ENCODE results near the gene CEP63.

The CEP63 gene

GRCh38 chr3:134613006-134613520 is 127.2 kb downstream of the CEP63 start:
- Mint-ChIP-seq H3K27ac (no peak overlapping the region), H3K4me3 (no peak overlapping the region), H3K27me3 (peaks cover 8% of the 10 kb centered on the region), H3K4me1 (no peaks in the 10 kb centered on the region), H3K9me3 (no peaks in the 10 kb centered on the region)
- ATAC-seq, result no peak
- no peak for DNase-seq

- Mint-ChIP-seq H3K27me3 (no peaks in the 10 kb centered on the region), H3K4me1 (no peaks in the 10 kb centered on the region)
Observed at GRCh38 chr3:134614955-134615354, 129.1 kb downstream of the CEP63 start.

DNA sequence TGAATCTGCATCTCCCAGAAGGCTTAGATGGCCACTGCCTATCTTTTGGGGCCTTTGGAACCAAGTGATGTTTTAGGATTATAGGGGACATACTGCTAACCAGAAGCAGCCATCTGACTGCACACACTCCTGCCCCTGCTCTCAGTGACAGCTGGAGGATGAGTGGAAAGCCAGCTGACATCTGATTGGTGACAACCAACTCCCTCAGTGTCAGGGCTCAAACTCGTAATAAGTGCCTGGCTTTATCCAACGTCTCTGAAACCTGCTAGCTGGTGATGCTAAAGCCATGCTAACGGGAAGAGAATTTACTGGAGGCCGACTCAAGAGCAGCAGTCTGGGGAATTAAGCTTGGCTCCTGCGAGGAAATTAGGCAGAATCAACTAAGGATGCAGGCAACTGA is 129.9 kb downstream of the CEP63 start:
- ATAC-seq (no peak), DNase-seq (no peak)
- Mint-ChIP-seq H3K4me3 (no peak overlapping the region), H3K9me3 (no peaks in the 10 kb centered on the region), H3K27ac (no peak overlapping the region), H3K4me1 (no peaks in the 10 kb centered on the region), H3K27me3 (no peaks in the 10 kb centered on the region)

More at GRCh38 chr3:134614955-134615354, 129.1 kb downstream of the CEP63 start:
- no peak overlapping the region for H3K27ac Mint-ChIP-seq
- H3K4me3 Mint-ChIP-seq, result no peak overlapping the region
- ATAC-seq (no peak), DNase-seq (no peak)
- H3K9me3 Mint-ChIP-seq, result no peaks in the 10 kb centered on the region

DNA sequence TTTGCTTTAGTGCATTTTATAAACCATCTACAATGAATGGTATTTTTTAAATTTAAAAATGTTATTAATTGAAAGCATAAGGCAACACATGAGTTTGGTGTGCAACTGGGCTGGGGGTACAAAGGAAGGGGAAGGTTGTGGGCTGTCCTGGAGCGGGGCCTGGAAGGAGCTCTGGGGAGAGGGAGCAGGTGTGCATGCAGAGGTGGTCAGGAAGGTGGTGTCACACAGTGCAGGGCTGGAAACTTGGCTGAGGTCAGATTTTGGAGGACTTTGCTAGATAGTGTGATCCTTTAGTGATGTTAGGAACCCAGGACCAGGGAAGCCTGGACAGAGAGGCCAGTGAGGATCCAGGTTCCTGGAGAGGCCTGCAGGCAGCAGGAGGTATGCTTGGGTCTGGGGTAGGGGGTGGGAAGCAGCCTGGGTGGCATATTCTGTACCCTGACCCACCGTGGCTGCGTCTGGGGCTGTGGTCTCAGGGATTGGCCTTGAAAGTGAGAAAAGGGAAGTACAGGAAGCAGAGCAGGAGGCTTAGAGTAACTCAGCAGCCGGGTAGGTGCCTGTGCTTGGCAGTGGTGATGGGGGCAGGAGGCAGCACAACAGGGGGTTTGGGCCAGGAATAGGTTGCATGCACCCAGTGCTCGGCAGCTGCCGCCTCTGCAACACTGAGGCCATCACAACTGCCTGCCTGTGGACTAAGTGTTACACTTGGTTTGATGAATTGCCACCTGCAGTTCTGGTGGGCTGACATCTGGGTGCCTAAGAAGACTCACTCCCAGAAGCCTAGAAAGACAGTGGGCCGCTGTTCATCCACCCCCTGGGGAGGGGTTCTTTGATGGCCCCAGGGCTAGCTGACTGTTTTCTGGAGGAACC is 132.0 kb downstream of the CEP63 start:
- H3K4me1 Mint-ChIP-seq, result no peaks in the 10 kb centered on the region
- DNase-seq (no peak), ATAC-seq (peak; percentile 22)
- no peaks in the 10 kb centered on the region for H3K9me3 Mint-ChIP-seq
- H3K27me3 Mint-ChIP-seq, result no peaks in the 10 kb centered on the region
- no peak overlapping the region for H3K4me3 Mint-ChIP-seq
- H3K27ac Mint-ChIP-seq, result no peak overlapping the region

GRCh38 chr3:134618478-134619300 is 132.8 kb downstream of the CEP63 start:
- ATAC-seq, result no peak

DNA sequence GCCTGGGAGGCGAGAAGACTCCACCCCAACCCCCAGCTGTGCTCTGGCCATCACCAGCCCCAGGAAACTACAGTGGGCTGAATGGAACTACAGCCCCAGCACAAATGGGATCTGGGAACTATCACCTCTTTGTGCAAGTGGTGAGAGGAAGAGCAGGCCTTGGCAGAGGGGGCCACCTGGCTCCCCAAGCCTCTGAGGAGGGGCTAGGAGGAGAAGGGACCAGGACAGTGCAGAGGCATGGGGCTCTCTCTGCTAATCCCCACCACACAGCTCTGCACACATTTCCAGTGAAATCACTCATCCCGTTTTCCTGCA is 133.4 kb downstream of the CEP63 start:
- DNase-seq (no peak), ATAC-seq (no peak)
- Mint-ChIP-seq H3K4me1 (no peaks in the 10 kb centered on the region), H3K27me3 (no peaks in the 10 kb centered on the region), H3K9me3 (no peaks in the 10 kb centered on the region), H3K4me3 (no peak overlapping the region), H3K27ac (no peak overlapping the region)

More at GRCh38 chr3:134618478-134619300, 132.8 kb downstream of the CEP63 start:
- H3K4me1 Mint-ChIP-seq, result no peaks in the 10 kb centered on the region
- no peak overlapping the region for H3K4me3 Mint-ChIP-seq
- no peaks in the 10 kb centered on the region for H3K9me3 Mint-ChIP-seq
- DNase-seq, result no peak
- no peaks in the 10 kb centered on the region for H3K27me3 Mint-ChIP-seq
- peak overlapping the region in 1 of 2 donors; percentile 46 for H3K27ac Mint-ChIP-seq

DNA sequence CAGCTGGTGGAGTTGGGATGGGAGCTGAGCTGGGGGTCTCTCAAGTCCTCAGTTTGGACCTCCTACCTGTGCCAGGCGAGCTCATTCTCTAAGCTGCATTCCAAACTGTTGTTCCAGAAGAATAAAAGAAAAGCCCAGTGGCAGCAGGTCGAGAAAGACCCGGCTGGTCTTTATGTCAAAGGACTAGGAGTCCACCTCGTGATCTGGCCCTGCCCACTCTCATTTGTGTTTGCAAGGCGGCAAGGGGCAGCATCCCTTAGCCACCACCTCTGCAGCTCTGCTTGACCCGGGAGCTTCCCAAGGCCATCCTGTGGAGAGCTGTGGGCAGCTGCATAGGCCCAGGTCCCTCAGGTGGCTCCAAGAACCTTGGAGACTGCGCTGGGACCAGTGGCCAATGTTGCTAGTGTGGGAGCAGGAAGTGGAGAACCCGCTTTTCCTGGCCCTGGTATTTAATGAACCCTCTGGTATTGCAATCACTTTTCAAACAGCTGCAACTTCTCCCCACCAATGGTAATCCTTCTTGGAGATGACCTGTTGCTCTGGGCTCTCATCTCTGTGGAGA is 134.1 kb downstream of the CEP63 start:
- no peaks in the 10 kb centered on the region for H3K4me1 Mint-ChIP-seq
- no peaks in the 10 kb centered on the region for H3K9me3 Mint-ChIP-seq
- H3K4me3 Mint-ChIP-seq, result no peak overlapping the region
- DNase-seq (no peak), ATAC-seq (no peak)
- no peaks in the 10 kb centered on the region for H3K27me3 Mint-ChIP-seq
- no peak overlapping the region for H3K27ac Mint-ChIP-seq

DNA sequence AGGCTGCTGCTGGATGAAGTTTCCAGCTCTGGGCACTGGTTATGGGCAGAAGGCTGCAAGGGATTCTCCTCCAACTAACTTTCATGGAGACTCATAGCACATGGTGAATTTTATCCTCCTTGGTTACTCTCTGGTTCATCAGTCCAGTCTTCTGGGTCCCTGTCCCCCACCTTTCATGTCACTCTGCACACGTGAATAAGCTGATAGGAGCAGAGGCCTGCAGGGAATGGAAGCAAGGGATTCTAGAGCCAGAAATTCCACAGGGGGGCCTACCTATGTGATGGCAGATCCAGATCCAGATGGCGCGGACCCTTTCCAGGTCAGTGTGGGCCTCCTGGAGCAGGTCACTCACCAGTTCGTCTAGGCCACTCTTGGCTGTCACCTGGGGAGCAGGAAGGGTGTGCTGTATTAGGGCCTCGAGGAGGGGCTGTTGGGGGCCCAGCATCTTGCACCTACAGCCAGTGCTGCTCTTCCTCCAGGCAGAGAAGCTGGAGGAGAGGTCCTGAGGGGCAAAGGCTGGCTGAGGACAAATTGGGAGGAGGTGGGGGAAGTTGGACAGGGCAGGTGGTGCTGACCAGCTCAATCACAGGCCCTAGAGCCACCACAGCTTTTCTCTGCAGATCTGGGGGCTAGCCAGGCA is 134.7 kb downstream of the CEP63 start:
- Mint-ChIP-seq H3K4me3 (no peak overlapping the region), H3K9me3 (no peaks in the 10 kb centered on the region), H3K4me1 (no peaks in the 10 kb centered on the region), H3K27ac (no peak overlapping the region), H3K27me3 (no peaks in the 10 kb centered on the region)
- ATAC-seq (no peak), DNase-seq (no peak)

DNA sequence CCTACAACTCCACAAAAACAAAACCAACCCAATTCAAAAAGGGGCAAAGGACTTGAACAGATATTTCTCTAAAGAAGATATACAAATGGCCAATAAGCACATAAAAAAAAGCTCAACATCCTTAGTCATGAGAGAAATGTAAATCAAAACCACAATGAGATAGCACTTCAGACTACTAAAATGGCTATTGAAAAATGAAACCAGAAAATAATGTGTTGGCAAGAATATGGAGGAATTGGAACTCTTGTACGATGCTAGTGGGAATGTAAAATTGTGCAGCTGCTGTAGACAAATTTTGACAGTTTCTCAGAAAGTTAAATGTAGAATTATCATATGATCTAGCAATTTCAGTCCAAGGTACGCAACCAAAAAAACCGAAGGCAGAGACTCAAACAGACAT is 136.0 kb downstream of the CEP63 start:
- DNase-seq, result no peak
- no peaks in the 10 kb centered on the region for H3K4me1 Mint-ChIP-seq
- H3K27me3 Mint-ChIP-seq, result no peaks in the 10 kb centered on the region
- no peak overlapping the region for H3K27ac Mint-ChIP-seq
- ATAC-seq, result no peak
- no peak overlapping the region for H3K4me3 Mint-ChIP-seq
- H3K9me3 Mint-ChIP-seq, result no peaks in the 10 kb centered on the region

DNA sequence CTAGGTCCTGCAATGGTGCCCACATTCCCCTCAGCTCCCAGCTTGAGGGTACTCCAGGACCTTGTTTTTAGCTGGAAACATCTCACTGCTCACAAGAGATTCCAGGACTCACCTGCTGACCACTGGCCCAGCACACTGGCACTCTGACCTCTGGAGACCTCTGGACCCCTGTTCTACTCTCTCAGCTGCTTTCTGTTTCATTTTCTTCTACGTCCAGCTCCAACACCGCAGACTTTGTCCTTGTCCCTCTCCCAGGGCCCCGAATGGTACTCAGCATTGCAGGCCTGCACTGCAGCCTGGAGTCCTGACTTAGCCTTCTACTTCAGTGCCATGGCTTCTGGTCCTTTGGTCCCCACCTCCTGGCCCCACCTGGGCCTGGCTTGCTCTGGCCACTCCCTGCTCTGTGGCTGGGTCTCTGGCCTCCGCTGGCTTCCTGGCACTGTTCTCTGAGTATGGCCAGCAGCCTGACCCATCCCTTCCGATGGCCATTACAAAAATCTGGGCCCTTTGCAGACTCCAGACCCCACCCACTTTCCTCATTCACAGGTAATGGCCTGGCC is 137.0 kb downstream of the CEP63 start:
- H3K9me3 Mint-ChIP-seq, result peaks cover 0 to 5% of the 10 kb centered on the region in 2 donors
- H3K4me1 Mint-ChIP-seq, result no peaks in the 10 kb centered on the region
- ATAC-seq, result no peak
- no peaks in the 10 kb centered on the region for H3K27me3 Mint-ChIP-seq
- H3K27ac Mint-ChIP-seq, result peak overlapping the region in 1 of 2 donors; percentile 27
- no peak for DNase-seq
- H3K4me3 Mint-ChIP-seq, result no peak overlapping the region

- H3K9me3 Mint-ChIP-seq, result peaks cover 0 to 7% of the 10 kb centered on the region in 2 donors
- H3K4me3 Mint-ChIP-seq, result no peak overlapping the region
- no peaks in the 10 kb centered on the region for H3K27me3 Mint-ChIP-seq
- no peaks in the 10 kb centered on the region for H3K4me1 Mint-ChIP-seq
- H3K27ac Mint-ChIP-seq, result no peak overlapping the region
- DNase-seq, result no peak
- peak; percentile 19 for ATAC-seq
Observed at GRCh38 chr3:134623615-134624245, 137.9 kb downstream of the CEP63 start.

All from stimulated activated naive CD8-positive, alpha-beta T cell treated with anti-CD3 and anti-CD28 coated beads, Interleukin-15, amount 100 ng/mL, for 72 hours (primary cell).